GM21737 (cell line): ENCODE measurements around the gene DESI1.
"Not testable (repeated sequence)": the region's sequence is repeated elsewhere in the genome, so short reads cannot be mapped to it uniquely, and the experiment has no call there.

Experiments used
- ATAC-seq: cut with Tn5 transposase; IDR thresholded peaks from one replicate; pipeline ENCODE4 v1.9.1; 2021; ENCODE audit warnings: mild to moderate bottlenecking, moderate library complexity; ENCODE audit not compliant: unreplicated experiment

The DESI1 gene

DNA sequence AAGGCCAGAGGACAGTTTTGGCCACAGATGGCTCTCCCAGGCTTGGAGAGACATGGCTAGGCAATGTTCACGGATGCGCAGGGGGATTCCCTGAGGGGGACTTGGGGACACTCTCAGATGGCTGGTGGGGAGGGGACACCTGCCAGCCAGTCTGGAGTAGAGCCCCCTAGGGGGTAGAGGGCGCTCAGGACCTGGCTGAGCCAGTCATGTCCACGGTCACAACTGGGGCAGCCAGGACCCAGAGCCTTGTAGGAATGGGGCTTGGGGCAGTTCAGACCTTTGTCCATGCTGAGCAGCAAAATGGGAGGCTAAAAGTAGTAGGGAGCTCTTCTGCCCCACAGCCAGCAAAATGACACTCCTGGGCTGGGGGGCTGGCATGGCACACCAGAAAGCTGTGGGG, 58.4 kb downstream of the DESI1 start:
- ATAC-seq, result no peak

DNA sequence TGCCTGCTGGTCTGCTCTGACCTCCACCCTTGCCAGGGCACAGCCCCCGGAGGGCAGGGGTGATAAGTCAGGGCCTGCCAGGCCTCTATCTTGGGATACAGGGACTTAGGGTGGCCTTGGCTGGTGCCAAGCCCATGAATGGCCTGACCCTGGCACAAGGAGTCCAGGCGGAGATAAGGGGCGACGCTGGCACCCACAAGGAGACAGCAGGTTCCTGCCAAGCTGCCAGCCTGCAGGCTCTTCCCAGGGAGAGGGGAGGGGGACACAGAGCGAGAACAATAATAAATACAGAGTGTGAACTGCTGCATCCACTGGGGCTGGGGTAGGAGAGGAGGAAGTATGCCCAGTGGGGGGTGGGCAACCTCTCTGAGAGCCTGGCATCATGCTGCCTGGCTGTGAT, 59.1 kb downstream of the DESI1 start:
- ATAC-seq, result no peak

DNA sequence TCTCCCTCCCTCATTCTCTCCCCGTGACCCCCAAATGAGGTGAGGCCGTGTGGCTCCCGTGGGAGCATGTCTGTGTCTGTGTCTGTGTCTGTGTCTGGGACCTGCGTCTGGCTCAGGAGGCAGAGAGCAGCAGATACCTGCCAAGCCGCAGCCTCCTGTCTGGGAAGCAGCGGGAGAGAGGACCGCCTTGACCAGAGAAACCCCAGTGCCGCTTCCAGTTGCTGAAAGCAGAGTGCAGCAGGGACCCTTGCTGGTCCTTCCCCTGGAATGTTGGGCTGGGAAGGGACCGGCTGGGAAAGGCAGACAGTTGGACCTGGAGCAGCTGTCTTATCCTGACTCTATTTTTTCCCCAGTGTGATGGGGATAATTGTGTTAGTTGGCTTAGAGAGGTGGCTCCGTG, 59.5 kb downstream of the DESI1 start:
- ATAC-seq, result no peak

DNA sequence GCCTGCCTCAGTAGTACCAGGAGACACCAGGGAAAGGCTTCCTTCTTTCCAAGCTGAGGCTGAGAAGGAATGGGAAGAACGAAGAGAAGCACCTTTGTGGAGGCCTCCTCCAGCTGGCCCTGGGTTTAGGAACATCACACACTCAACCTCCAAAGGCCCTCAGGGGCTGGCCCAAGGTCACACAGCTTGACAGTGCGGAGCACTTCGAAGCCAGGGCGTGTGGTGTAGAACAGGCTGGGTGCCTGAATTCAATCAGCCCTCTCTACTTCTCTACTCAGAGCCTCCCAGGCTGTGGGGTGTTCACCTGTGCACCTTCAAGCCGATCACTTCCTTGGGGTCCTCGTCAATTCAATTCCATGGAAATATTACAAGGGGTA, 60.8 kb downstream of the DESI1 start:
- no peak for ATAC-seq

DNA sequence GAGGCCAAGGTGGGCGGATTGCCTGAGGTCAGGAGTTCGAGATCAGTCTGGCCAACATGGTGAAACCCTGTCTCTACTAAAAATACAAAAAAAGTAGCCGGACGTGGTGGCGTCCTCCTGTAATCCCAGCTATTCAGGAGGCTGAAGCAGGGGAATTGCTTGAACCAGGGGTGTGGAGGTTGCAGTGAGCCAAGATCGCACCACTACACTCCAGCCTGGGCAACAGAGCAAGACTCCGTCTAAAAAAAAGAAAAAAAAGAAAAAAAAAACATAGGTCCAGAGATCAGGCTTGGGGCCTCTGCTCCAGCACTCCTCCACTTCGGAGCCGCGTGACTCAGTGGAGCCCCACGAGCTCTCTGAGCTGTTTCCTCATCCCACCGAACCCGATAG, 62.6 kb downstream of the DESI1 start:
- ATAC-seq, result not testable (repeated sequence)

DNA sequence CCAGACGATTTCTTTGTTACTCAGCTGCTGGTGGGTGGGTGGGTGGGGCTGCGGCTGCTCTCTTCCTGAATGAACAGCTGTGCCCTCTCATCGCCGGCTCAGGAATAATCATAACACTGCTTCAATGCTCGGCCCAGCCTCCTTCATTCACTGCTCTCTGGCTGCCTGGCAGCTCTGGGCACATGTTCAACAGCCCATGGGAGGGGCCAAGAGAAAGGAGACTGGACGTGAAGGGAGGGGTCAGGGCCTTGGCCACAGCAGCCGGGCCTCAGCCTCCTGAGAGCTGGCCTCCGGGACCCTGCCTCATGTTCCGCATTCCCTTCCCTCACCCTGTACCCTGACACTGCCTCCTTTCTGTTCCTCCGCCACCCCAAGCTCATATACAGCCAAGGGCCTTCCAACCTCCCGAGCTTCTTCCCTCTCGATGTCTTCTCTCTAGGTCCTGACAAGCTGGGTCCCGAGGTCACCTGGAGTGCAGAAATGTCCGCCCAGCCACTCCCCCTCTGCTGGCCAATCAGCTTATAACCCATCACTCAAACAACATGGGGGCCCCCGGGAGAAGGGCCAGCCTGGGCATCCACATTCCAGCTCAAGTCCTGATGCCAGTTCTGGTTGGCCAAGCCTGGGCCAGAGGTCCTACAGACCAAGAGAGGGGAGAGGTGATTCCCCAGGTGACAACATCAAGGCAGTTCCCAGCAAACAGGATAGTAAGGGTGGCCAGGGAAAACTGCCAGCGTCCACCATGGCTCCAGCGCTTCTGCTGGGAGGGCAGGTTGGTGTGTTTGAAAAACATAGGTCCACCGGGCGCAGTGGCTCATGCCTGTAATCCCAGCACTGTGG, 63.2 kb downstream of the DESI1 start:
- no peak for ATAC-seq

DNA sequence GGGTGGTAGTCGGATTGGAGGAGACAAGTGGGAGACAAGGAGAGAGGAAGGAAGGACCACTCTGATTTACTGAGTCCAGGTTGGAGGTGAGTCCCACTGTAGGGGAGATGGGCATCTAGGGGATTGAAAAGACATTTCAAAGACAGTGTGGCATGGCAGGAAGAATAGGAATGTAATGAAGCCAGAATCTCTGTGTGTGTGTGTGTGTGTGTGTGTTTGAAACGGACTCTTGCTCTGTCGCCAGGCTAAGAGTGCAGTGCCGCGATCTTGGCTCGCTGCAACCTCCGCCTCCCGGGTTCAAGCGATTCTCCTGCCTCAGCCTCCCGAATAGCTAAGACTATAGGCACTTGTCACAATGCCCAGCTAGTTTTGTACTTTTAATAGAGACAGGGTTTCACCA, 64.3 kb downstream of the DESI1 start:
- ATAC-seq, result no peak

DNA sequence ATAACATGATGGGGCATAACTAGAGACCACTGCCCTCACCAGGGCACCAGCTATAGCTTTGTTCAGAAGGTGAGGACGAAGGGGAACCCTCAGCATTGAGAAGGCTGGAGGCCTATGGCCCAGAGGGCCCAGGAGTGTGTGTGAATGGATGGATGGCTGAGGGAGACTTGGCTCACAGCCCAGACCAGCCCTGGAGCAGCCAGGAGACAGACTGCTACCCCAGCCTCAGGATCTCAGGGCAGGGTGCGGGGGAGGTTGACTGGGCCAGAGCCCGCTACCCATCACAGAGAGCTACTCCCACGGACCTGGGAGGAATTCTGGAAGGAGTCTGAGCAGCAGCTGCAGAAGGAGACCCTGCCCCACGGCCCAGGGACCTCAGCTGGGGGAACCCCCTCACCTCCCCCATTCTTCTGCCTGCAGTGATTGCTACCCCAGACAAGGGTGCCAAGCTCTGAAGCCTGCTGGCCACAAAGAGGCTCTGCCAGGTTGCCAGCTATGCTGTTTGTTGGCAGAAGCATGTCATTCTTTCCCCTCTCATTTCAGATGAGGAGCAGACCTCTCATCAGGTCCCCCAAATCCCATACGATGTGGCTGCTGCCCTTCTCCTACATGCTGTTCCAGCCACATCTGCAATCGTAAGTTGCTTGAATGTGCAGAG, 65.4 kb downstream of the DESI1 start:
- ATAC-seq, result no peak

DNA sequence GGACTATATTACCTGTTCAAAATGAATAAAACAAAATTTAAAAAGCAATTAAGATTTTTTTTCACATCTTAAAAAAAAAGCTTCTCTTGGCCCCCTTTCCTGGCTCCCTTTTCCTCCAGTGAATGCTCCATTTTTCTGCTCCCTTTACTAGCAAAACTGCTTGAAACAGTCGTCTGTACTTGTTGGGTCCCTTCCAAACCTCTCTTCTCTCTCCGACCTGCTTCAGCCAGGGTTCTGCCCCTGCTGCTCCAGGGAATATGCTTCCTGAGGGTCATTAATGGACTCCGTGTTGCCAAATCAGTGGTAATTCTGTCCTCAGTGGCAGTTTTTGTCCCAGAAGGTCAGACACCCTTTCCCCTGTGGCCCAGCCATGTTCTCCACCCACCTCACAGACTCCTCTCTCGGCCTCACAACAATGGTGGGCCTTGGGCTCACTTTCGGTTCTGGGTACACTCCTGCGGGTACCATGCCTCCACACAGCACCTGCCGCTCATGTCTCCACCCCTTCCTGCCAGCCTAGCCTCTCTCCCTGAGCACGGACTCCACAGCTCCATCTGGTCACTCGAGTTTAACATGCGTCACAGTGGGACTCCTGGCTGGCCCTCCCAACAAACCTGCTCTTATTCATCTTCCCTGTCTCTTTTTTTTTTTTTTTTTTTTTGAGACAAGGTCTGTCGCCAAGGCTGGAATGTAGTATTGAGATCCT, 68.8 kb downstream of the DESI1 start:
- no peak for ATAC-seq

DNA sequence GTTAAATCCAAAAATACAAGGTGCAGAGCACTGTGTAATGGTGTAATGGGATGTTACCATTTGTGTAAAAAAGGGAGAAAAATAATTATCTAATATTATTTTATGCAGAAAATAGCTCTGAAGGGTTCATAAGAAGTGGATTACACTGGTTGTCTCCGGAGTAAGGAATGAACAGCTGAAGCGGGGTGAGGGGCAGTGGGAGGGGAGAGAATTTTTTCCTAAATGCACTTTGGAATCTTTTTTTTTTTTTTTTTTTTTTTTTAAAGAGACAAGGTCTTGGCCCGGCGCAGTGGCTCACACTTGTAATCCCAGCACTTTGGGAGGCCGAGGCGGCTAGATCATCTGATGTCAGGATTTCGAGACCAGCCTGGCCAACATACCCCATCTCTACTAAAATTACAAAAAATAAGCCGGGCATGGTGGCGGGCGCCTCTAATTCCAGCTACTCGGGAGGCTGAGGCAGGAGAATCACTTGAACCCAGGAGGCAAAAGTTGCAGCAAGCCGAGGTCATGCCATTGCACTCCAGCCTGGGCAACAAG, 69.8 kb downstream of the DESI1 start:
- ATAC-seq, result no peak

DNA sequence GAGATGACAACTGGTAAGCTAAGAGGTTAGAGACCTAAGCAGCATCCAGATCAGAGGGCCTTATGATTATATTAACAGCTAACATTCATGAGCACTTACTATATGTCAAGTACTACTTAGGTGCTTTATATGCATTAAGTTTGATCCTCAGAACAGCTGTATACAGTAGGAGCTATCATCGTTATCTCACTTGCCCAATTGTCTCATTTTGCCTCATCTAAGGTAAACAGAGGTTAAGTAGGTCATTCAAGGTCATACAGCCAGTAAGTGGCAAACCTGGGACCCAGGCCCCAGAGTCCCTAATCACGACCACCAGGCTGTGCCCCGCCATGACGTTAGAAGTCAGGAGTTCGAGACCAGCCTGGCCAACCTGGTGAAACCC, 72.0 kb downstream of the DESI1 start:
- no peak for ATAC-seq
